Bronchial epithelial cell (primary cell): ENCODE results near the gene PKN2. TPM values are rescaled to one million over a fixed set of nuclear protein-coding genes. Genes with fewer than 3 reads are reported as not detected.
"Not testable (repeated sequence)": the region's sequence is repeated elsewhere in the genome, so short reads cannot be mapped to it uniquely, and the experiment has no call there.

Source experiments
- DNase-seq: peaks from one replicate; pipeline ENCODE4 v3.0.0-alpha.2; 2010; ENCODE audit warnings: low read depth
- FAIRE-seq: peaks from 2 replicates; lab custom pipeline; 2011; peaks lifted over from hg19 to GRCh38; lab: Jason Lieb, UNC
- H3K27me3 ChIP-seq: 2 replicates; pipeline ENCODE4 v1.5.1; 2011; ENCODE audit warnings: low read length; ENCODE audit not compliant: control insufficient read depth, insufficient read depth
- H3K36me3 ChIP-seq: 2 replicates; pipeline ENCODE4 v1.5.1; 2011; ENCODE audit warnings: low read length; ENCODE audit not compliant: control insufficient read depth, insufficient read depth
- H3K4me3 ChIP-seq: 2 replicates; pipeline ENCODE4 v1.5.1; 2011; ENCODE audit warnings: mild to moderate bottlenecking, low read depth, low read length, control low read depth
- total RNA-seq: library from RNA; depleted of rRNA; stranded (reverse); fragments of >200 nt; gene quantifications from 2 replicates; pipeline ENCODE4 v1.2.1, GENCODE V29; 2014
- TF ChIP-seq, protein P1 (sequence below): IDR thresholded peaks from 2 replicates; pipeline ENCODE4 v1.5.1; 2011; ENCODE audit warnings: mild to moderate bottlenecking, moderate library complexity, low read length, control low read depth, inconsistent platforms; ENCODE audit not compliant: insufficient read depth, severe bottlenecking

PKN2 gene
- total RNA-seq, 1 donor from 2014 or later, result 18.2 TPM

GRCh38 chr1:88698140-88698539 lies 14.1 kb downstream of the PKN2 start:
- FAIRE-seq (no peak), DNase-seq (no peak)
- Histone ChIP-seq H3K27me3 (no peaks in the 10 kb centered on the region), H3K4me3 (no peak overlapping the region), H3K36me3 (no peaks in the 10 kb centered on the region)
- TF ChIP-seq, protein P1, sequence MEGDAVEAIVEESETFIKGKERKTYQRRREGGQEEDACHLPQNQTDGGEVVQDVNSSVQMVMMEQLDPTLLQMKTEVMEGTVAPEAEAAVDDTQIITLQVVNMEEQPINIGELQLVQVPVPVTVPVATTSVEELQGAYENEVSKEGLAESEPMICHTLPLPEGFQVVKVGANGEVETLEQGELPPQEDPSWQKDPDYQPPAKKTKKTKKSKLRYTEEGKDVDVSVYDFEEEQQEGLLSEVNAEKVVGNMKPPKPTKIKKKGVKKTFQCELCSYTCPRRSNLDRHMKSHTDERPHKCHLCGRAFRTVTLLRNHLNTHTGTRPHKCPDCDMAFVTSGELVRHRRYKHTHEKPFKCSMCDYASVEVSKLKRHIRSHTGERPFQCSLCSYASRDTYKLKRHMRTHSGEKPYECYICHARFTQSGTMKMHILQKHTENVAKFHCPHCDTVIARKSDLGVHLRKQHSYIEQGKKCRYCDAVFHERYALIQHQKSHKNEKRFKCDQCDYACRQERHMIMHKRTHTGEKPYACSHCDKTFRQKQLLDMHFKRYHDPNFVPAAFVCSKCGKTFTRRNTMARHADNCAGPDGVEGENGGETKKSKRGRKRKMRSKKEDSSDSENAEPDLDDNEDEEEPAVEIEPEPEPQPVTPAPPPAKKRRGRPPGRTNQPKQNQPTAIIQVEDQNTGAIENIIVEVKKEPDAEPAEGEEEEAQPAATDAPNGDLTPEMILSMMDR, result no peak

DNA sequence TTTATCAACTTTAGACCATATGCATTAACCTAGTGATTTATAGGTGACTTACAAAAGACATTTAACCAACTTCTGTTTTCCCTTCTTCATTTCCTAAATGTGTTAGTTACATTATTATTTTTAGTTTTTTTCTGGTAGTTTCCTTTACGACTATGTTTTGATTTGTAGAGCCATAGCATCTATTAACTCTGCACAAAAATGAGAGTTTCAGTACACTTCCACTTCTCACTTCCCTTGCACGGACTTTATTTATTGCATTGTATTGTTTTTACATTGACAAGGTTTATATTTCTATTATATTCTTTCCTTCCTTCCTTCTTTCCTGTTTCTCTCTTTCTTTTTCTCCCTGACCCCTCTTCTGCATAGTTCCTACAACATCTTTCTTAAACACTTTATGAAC lies 14.7 kb downstream of the PKN2 start:
- DNase-seq, result no peak
- Histone ChIP-seq H3K4me3 (no peak overlapping the region), H3K36me3 (no peaks in the 10 kb centered on the region), H3K27me3 (no peaks in the 10 kb centered on the region)
- TF ChIP-seq, protein P1, result no peak
- FAIRE-seq, result no peak

DNA sequence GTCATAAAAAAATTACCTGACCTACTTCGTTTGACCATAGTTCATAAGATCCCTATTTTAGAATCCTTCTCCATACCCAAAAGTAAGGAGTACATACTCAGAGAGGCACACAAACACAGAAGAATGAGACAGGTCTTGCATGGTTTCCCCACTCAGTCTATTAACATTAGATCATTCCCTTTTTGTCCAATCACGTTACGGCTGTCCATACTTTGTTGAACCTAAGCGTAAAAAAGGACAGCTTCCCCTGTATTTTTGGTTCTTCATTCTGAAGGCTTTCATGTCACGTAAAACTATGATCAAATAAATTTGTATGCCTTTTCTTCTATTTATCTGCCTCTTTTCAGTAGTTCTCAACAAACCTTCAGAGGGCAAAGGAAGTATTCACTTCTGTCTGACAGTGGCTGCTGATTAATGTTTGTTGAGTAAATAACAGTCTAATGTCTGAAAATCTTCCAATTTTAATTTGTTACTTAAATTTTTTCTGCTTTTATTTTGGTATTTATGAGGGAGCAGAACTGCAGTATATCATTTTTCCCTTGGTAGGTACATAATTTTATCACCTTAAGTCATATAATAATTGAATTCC lies 16.4 kb downstream of the PKN2 start:
- FAIRE-seq (no peak), DNase-seq (no peak)
- TF ChIP-seq, protein P1, result no peak
- Histone ChIP-seq H3K4me3 (no peak overlapping the region), H3K36me3 (no peaks in the 10 kb centered on the region), H3K27me3 (no peaks in the 10 kb centered on the region)

DNA sequence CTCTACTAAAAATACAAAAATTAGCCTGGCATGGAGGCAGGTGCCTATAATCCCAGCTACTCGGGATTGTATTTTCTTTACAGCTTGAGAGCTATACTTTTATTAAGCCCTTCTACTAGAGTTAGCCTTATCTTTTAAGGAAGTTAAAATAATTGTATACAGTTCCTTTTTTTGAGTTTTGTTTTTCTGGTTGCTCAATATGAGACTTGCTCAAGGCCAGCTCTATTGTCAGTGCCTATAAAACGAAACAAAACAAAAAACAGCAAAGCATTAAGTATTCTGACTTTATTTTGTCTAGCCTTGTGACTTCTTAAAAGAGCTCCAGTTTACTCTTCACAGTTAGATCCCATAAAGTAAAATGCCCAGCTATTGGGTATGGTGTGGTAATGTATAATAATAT lies 17.2 kb downstream of the PKN2 start:
- no peak for DNase-seq
- Histone ChIP-seq H3K36me3 (no peaks in the 10 kb centered on the region), H3K27me3 (no peaks in the 10 kb centered on the region), H3K4me3 (no peak overlapping the region)
- TF ChIP-seq, protein P1, result no peak
- FAIRE-seq, result no peak

- H3K27me3 ChIP-seq, H3K36me3 ChIP-seq, DNase-seq, H3K4me3 ChIP-seq, FAIRE-seq: not testable (repeated sequence)
These were observed 17.7 kb downstream of the PKN2 start for GRCh38 chr1:88701793-88702192.

DNA sequence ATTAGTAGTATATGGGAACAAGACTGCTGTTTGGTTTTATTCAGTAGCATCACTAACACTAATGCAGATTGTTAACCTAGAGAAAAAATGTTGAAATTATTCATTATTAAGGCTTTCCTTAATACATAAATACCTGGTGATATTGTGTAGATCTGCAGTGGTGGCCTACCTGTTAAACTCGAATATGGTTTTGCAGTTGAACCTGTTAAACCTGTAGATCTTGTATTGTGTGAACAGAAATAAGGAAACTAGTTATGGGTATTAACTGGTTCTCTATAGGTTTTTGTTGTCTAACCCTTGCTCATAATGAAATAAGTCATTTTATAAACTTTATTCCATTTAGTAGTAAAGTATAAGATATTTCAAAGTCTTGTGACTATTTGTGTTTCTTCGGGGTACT lies 23.9 kb downstream of the PKN2 start:
- Histone ChIP-seq H3K27me3 (no peaks in the 10 kb centered on the region), H3K36me3 (no peaks in the 10 kb centered on the region), H3K4me3 (no peak overlapping the region)
- no peak for FAIRE-seq
- peak; percentile 50 for DNase-seq
- TF ChIP-seq, protein P1, result no peak

DNA sequence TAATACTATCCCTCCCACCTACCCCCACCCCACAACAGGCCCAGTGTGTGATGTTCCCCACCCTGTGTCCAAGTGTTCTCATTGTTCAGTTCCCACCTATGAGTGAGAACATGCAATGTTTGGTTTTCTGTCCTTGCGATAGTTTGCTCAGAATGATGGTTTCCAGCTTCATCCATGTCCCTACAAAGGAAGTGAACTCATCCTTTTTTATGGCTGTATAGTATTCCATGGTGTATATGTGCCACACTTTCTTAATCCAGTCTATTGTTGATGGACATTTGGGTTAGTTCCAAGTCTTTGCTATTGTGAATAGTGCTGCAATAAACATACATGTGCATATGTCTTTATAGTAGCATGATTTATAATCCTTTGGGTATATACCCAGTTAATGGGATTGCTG lies 28.8 kb downstream of the PKN2 start:
- H3K27me3 ChIP-seq, H3K4me3 ChIP-seq, DNase-seq, FAIRE-seq, H3K36me3 ChIP-seq: not testable (repeated sequence)

DNA sequence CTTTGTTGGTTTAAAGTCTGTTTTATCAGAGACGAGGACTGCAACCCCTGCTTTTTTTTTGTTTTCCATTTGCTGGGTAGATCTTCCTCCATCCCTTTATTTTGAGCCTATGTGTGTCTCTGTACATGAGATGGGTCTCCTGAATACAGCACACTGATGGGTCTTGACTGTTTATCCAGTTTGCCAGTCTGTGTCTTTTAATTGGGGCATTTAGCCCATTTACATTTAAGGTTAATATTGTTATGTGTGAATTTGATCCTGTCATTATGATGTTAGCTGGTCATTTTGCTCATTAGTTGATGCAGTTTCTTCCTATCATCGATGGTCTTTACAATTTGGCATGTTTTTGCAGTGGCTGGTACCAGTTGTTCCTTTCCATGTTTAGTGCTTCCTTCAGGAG lies 32.5 kb downstream of the PKN2 start:
- H3K27me3 ChIP-seq, FAIRE-seq, DNase-seq: not testable (repeated sequence)

More for the DNA sequence above, 32.5 kb downstream of the PKN2 start:
- H3K36me3 ChIP-seq, H3K4me3 ChIP-seq: not testable (repeated sequence)
